GM21737 (cell line): ENCODE measurements around the gene BAD.
"Not testable (repeated sequence)": the region's sequence is repeated elsewhere in the genome, so short reads cannot be mapped to it uniquely, and the experiment has no call there.

Source experiments
- ATAC-seq: cut with Tn5 transposase; IDR thresholded peaks from one replicate; pipeline ENCODE4 v1.9.1; 2021; ENCODE audit warnings: mild to moderate bottlenecking, moderate library complexity; ENCODE audit not compliant: unreplicated experiment

Gene BAD

DNA sequence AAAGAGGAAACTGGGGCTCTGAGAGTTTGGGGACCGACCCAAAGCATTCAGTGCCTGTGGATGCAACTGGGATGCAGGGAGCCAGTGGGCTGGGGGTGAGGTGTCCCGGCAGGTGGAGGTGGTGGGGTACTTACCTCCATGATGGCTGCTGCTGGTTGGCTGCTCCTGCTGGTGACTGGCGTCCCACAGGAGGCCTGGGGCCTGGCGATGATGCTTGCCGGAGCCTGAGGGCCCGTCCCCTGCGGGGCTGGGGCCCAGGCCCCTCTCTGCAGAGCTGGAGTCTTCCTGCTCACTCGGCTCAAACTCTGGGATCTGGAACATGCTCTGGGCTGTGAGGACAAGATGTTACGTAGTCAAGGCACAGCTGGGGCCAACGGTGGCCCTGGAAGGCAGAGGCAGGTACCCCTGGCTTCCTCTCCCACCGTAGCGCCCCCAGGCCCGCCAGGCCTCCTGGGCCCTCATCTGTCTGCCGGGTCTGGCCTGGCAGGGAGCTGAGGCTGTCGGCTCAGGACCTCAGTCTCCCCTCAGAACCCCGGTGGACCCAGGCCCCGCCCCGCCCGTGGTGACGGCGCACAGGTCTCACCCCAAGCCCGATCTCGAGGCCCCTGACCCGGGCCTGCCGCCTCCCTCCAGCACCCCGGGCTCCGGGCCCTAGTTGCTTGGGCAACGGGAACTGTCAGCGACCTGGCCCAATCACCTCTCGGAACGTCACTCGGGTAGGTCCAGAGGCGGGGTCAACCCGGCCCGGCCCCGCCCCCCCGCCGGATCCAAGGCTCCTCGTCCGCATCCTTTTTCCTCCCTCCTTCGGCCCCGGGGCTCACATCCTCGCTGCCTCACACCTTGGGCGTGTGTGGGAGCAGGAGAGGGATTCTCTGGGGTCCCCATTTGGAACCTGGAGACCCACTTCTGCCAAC, at the start of gene BAD:
TSS of gene BAD (minus strand) at position 618 of the 914 bp plus-strand sequence. CDS start at position 321, 297 bp downstream.
- ATAC-seq, result peak; percentile 65

DNA sequence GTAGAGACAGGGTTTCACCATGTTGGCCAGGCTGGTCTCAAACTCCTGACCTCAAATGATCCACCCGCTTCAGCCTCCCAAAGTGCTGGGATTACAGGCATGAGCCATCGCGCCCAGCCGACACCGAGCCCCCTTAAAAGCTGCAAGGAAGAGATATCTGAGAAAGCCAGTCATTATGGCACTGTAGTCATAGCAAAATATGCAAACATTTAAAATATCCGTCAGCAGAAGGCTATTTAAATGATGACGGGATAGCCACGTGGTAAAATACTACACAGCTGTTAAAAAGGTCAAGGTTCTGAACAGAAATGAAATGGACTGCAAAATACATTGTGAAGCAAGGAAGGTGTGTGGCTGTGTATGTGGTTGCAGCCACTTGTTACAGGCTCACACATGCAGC, 49.1 kb upstream of the BAD start:
- ATAC-seq, result no peak

GRCh38 chr11:64331569-64332371, 47.3 kb upstream of the BAD start:
- ATAC-seq, result peak; percentile 40

DNA sequence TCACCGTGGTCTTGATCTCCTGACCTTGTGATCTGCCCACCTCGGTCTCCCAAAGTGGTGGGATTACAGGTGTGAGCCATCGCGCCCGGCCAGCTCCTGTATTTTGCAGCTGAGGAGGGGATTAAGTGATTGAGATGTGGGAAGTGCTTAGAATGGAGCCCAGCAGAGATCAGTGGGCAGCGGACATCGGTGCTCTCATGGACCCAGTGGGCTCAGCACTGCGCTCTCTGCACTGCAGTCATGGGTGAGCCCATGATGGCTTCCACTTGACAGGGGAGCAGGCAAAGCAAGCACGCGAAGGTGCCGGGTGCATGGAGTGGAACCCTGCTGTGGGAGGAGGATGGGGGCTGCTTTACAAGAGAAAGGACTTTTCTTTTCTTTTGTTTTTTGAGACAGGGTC, 46.4 kb upstream of the BAD start:
- no peak for ATAC-seq

DNA sequence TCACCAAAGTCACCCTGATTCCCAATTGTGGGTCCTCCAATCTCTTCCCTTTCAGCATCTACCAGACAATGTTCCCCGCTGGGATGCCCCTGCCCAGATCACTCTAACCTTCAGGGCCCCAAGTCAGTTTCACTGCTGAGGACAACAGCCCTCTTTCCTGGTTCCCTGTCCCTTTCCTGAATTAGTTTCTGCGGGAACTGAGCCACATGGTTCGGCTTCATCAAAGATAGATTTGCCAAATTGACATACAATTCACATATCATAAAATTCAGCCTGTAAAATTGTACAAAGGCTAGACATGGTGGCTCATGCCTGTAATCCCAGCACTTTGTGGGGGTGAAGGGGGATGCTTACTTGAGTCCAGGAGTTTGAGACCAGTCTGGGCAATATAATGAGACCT, 43.5 kb upstream of the BAD start:
- ATAC-seq, result no peak

GRCh38 chr11:64327375-64327774, 42.9 kb upstream of the BAD start:
- ATAC-seq, result no peak

GRCh38 chr11:64324692-64325469, 40.4 kb upstream of the BAD start:
- no peak for ATAC-seq

DNA sequence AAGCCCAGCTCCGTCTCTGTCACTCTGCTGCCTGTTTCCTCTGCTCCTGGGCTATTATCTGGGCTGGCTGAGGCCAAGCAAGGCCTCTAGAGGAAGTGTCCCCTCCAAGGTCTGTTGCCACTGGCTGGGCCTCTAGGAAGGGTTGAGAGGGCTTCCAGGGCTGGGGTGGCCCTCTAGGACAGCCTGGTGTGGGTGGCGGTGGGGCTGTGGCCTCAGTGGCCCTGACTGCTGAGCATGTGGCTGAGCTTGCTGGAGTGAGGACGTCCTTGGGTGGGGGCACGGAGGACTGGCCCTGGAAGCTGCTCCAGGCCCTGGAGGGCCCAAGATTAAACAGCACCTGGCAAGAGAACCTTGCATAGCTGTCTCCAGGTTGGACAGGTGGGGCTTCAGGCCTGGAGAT, 39.5 kb upstream of the BAD start:
- ATAC-seq, result not testable (repeated sequence)

GRCh38 chr11:64323373-64323772, 38.9 kb upstream of the BAD start:
- no peak for ATAC-seq

DNA sequence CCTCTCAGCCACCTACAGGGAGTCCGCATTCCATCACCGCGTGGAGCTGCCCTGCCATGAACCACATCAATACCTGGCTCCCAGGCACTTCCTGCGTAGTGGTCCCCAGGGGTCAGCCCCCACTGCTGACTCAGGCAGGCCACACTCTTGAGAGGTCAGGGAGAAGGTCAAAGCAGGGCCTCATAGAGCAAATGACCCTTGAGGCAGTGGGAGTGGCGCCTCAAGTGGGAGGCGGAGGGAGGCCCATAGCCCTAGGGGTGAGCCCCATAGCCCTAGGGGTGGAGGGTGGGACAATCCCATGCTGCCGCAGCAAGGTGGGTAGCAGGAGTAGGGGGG, 38.4 kb upstream of the BAD start:
- no peak for ATAC-seq

DNA sequence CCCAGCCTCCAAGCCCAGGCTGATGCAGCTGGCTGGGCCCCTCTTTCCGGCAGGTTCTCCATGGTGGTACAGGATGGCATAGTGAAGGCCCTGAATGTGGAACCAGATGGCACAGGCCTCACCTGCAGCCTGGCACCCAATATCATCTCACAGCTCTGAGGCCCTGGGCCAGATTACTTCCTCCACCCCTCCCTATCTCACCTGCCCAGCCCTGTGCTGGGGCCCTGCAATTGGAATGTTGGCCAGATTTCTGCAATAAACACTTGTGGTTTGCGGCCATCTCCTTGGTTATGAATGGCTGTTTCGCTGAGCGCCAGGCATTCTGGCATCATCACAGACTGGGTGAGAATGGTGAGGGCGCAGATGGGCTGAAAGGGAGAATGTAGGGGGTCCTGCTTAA, 37.1 kb upstream of the BAD start:
- no peak for ATAC-seq

DNA sequence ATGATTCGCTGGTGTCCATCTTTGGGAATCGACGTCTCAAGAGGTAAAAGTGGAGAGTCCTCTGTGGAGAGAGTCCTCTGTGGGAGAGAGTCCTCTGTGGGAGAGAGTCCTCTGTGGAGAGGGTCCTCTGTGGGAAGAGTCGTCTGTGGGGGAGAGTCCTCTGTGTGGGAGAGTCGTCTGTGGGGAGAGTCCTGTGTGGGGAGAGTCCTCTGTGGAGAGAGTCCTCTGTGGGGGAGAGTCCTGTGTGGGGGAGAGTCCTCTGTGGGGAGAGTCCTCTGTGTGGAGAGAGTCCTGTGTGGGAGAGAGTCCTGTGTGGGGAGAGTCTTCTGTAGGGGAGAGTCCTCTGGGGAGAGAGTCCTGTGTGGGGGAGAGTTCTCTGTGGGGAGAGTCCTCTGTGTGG, 36.6 kb upstream of the BAD start:
- ATAC-seq, result no peak

- ATAC-seq, result no peak
Observed at GRCh38 chr11:64320556-64320955, 36.1 kb upstream of the BAD start.

DNA sequence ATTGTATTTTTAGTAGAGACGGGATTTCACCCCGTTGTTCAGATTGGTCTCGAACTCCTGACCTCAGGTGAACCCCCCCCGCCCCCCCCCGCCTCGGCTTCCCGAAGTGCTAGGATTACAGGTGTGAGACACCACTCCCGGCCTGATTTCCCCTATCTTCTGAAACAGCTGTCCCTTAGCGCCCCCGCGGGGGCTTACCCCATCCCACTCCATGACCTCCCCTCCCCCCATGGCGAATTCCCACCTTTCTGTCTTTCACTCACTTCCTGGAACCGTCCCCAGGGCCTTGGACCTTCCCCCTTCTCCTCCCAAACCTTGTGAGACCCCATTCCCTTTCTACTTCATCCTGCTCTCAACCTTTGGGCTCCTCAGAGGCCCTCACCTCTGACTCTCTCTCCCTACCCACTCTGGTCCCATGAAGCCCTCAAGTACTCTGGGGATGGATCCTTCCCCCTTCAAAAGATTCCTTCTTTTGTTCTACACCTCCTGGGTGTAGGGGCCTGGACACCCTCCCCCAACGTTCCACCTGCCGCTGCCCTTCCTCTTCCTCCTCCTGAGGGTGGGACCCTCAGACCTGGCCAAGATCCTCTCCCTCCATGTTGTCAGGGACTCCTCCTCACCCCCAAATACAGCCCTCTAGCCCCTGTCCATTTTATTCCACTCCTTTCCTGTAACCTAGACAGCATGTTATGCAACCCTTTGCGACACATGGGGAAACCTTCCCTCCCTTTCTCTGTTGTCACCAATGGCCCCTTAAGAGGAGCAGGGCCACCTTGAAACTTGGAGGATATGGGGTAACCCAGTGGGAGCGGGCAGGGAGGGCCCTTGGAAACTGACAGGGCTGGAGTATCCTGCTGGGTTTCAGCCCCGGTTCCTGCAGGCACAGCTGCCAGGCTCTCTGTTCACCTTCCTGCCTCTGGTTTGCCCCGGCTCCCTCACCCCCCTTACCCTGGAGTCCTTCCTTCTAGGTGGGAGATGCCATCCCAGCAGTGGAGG, 34.6 kb upstream of the BAD start:
- ATAC-seq, result no peak

- ATAC-seq, result peak; percentile 63
Observed at GRCh38 chr11:64317961-64318765, 33.7 kb upstream of the BAD start, which contains the start of gene PRDX5. Gene PRDX5, plus strand, starts transcription at chr11:64318121. Its CDS starts 95 bp downstream, at chr11:64318216.

GRCh38 chr11:64317325-64317960, 33.0 kb upstream of the BAD start, which contains the start of gene TRMT112:
Gene TRMT112, minus strand, starts transcription at chr11:64317559. Its CDS starts 33 bp downstream, at chr11:64317526.
- peak; percentile 46 for ATAC-seq

DNA sequence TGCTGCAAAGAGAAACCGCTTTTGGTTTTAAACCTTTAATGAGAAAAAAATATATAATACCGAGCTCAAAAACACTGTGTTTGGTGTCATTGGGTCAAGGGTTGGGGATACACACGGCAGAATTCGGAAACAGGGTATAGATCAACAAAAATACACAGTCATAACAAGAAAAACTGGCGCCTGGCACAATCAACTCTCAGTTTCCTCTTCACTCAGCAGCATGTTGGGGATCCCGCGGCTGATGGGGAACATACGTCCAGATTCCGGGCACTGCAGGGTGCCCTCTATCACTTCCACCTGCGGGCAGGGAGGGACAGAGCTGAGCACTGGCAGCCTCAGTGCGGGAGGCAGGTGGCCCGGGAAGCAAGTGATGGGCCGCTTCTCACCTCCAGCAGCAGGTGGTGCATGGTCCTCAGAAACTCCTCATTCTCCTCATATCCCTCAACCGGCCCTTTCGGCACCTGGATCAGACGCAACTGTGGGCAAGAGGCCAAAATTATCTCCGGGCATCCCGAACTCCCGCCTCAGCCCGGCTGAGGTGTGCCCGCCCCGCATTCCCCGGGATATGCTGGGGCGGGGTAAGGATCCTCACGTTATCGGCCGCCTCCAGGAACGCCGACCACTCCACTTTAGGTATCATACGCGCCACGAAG, 32.3 kb upstream of the BAD start:
- no peak for ATAC-seq
